Stimulated activated CD4-positive, alpha-beta T cell treated with anti-CD3 and anti-CD28 coated beads, TNF-alpha, amount 100 ng/mL, for 48 hours (primary cell): ENCODE measurements around the gene NUBP1.
"Not testable (repeated sequence)": the region's sequence is repeated elsewhere in the genome, so short reads cannot be mapped to it uniquely, and the experiment has no call there.

Experiments used
- DNase-seq, 3 donors: peaks; one replicate each; pipeline ENCODE4 v3.0.0-alpha.2; 2020; ENCODE audit warnings: low read depth in 3 of 3

Gene NUBP1

GRCh38 chr16:10743610-10744369, at the start of gene NUBP1:
NUBP1 (plus strand) TSS chr16:10743842; CDS start chr16:10743864, 22 bp downstream.
- DNase-seq = peak; percentile 99 to 100 (median 99)

- DNase-seq = no peak
Observed at GRCh38 chr16:10693889-10694288, 49.8 kb upstream of the NUBP1 start.

GRCh38 chr16:10694306-10694705, 49.3 kb upstream of the NUBP1 start:
- DNase-seq = no peak

- no peak for DNase-seq
Observed at GRCh38 chr16:10694830-10695229, 48.8 kb upstream of the NUBP1 start, which contains the start of gene TEKT5. TEKT5 (minus strand) TSS chr16:10694930; CDS start chr16:10694873, 57 bp downstream.

GRCh38 chr16:10699756-10700155, 43.9 kb upstream of the NUBP1 start:
- DNase-seq = no peak

- no peak for DNase-seq
Observed at GRCh38 chr16:10708969-10709368, 34.7 kb upstream of the NUBP1 start.

- no peak for DNase-seq
Observed at GRCh38 chr16:10728003-10728887, 15.4 kb upstream of the NUBP1 start.

- no peak for DNase-seq
Observed at GRCh38 chr16:10729104-10730048, 14.3 kb upstream of the NUBP1 start.

GRCh38 chr16:10731790-10732189, 11.9 kb upstream of the NUBP1 start:
- DNase-seq = no peak

GRCh38 chr16:10737068-10737625, 6.5 kb upstream of the NUBP1 start:
- peak; percentile 45 to 54 (median 46) for DNase-seq

GRCh38 chr16:10738231-10739077, 5.2 kb upstream of the NUBP1 start:
- DNase-seq = peak in 2 of 3 donors; percentile 25 to 41

- DNase-seq = no peak
Observed at GRCh38 chr16:10740000-10740844, 3.4 kb upstream of the NUBP1 start.

- DNase-seq = no peak
Observed at GRCh38 chr16:10740845-10741208, 2.8 kb upstream of the NUBP1 start.

GRCh38 chr16:10741249-10741648, 2.4 kb upstream of the NUBP1 start:
- DNase-seq = not testable (repeated sequence)

GRCh38 chr16:10741844-10742243, 1.8 kb upstream of the NUBP1 start:
- no peak for DNase-seq

- DNase-seq = no peak
Observed at GRCh38 chr16:10743227-10743609, 424 bp upstream of the NUBP1 start.

- DNase-seq = no peak
Observed at GRCh38 chr16:10744370-10745030, 858 bp downstream of the NUBP1 start.

- no peak for DNase-seq
Observed at GRCh38 chr16:10745841-10746240, 2.2 kb downstream of the NUBP1 start.

GRCh38 chr16:10750793-10751192, 7.2 kb downstream of the NUBP1 start:
- no peak for DNase-seq
